Ectodermal cell (in vitro differentiated cells): ENCODE measurements around the gene BRSK2.

Experiments
- H3K27ac ChIP-seq: 2 replicates; pipeline ENCODE4 v1.7.0; 2013; ENCODE audit warnings: mild to moderate bottlenecking, low read depth, low read length; ENCODE audit not compliant: insufficient read depth, poor library complexity, severe bottlenecking
- H3K27me3 ChIP-seq: 2 replicates; pipeline ENCODE4 v1.7.0; 2013; ENCODE audit warnings: mild to moderate bottlenecking, low read length; ENCODE audit not compliant: insufficient read depth, control insufficient read depth, poor library complexity, severe bottlenecking
- H3K36me3 ChIP-seq: one replicate; pipeline ENCODE4 v1.7.0; 2013; ENCODE audit warnings: low read length; ENCODE audit not compliant: control insufficient read depth, insufficient read depth
- H3K4me1 ChIP-seq: one replicate; pipeline ENCODE4 v1.7.0; 2013; ENCODE audit warnings: low read length; ENCODE audit not compliant: control insufficient read depth, insufficient read depth
- H3K4me3 ChIP-seq: 2 replicates; pipeline ENCODE4 v1.7.0; 2013; ENCODE audit warnings: low read depth, low read length, control low read depth; ENCODE audit not compliant: insufficient read depth
- H3K9me3 ChIP-seq: 2 replicates; pipeline ENCODE4 v1.7.0; 2013; ENCODE audit warnings: mild to moderate bottlenecking, low read length, moderate library complexity; ENCODE audit not compliant: control insufficient read depth
- WGBS, 2 experiments: methylation state at CpG; one replicate each; pipeline ENCODE4 v1.1.7; 2013; ENCODE audit warnings: missing lambda C conversion rate in 2 of 2; 5-methylcytosine and 5-hydroxymethylcytosine counted together

Gene BRSK2

GRCh38 chr11:1368216-1368615, 21.5 kb upstream of the BRSK2 start:
- Histone ChIP-seq H3K27ac (no peak overlapping the region), H3K4me1 (no peaks in the 10 kb centered on the region), H3K27me3 (no peaks in the 10 kb centered on the region), H3K9me3 (no peaks in the 10 kb centered on the region), H3K36me3 (no peaks in the 10 kb centered on the region), H3K4me3 (no peak overlapping the region)
- 91 to 92% methylated on average over 9 of the region's 9 CpGs for WGBS, 2 experiments

- Histone ChIP-seq H3K27me3 (no peaks in the 10 kb centered on the region), H3K4me3 (no peak overlapping the region), H3K9me3 (no peaks in the 10 kb centered on the region), H3K36me3 (no peaks in the 10 kb centered on the region), H3K4me1 (no peaks in the 10 kb centered on the region), H3K27ac (no peak overlapping the region)
- WGBS, 2 experiments: 92 to 93% methylated on average over 16 of the region's 16 CpGs
Observed at GRCh38 chr11:1368966-1369365, 20.8 kb upstream of the BRSK2 start.

- no peaks in the 10 kb centered on the region for H3K36me3 ChIP-seq
- H3K4me1 ChIP-seq: no peaks in the 10 kb centered on the region
- no peak overlapping the region for H3K4me3 ChIP-seq
- H3K27ac ChIP-seq: no peak overlapping the region
- no peaks in the 10 kb centered on the region for H3K27me3 ChIP-seq
- no peaks in the 10 kb centered on the region for H3K9me3 ChIP-seq
- WGBS, 2 experiments: 91 to 92% methylated on average over 18 of the region's 18 CpGs
Observed at GRCh38 chr11:1369371-1370005, 20.2 kb upstream of the BRSK2 start.

GRCh38 chr11:1370186-1371025, 19.3 kb upstream of the BRSK2 start:
- H3K4me3 ChIP-seq: no peak overlapping the region
- H3K36me3 ChIP-seq: no peaks in the 10 kb centered on the region
- H3K27me3 ChIP-seq: no peaks in the 10 kb centered on the region
- no peak overlapping the region for H3K27ac ChIP-seq
- WGBS, 2 experiments: 92 to 93% methylated on average over 38 of the region's 38 CpGs
- no peaks in the 10 kb centered on the region for H3K9me3 ChIP-seq
- no peaks in the 10 kb centered on the region for H3K4me1 ChIP-seq

- H3K9me3 ChIP-seq: no peaks in the 10 kb centered on the region
- H3K27ac ChIP-seq: no peak overlapping the region
- WGBS, 2 experiments: 94% methylated on average over 11 of the region's 11 CpGs
- no peaks in the 10 kb centered on the region for H3K36me3 ChIP-seq
- H3K27me3 ChIP-seq: no peaks in the 10 kb centered on the region
- H3K4me3 ChIP-seq: no peak overlapping the region
- no peaks in the 10 kb centered on the region for H3K4me1 ChIP-seq
Observed at GRCh38 chr11:1371026-1371325, 18.8 kb upstream of the BRSK2 start.

GRCh38 chr11:1371377-1371776, 18.4 kb upstream of the BRSK2 start:
- no peaks in the 10 kb centered on the region for H3K27me3 ChIP-seq
- H3K4me1 ChIP-seq: no peaks in the 10 kb centered on the region
- no peaks in the 10 kb centered on the region for H3K36me3 ChIP-seq
- H3K4me3 ChIP-seq: no peak overlapping the region
- WGBS, 2 experiments: 93 to 96% methylated on average over 13 of the region's 13 CpGs
- no peaks in the 10 kb centered on the region for H3K9me3 ChIP-seq
- H3K27ac ChIP-seq: no peak overlapping the region

GRCh38 chr11:1371836-1372465, 17.8 kb upstream of the BRSK2 start:
- no peaks in the 10 kb centered on the region for H3K36me3 ChIP-seq
- no peak overlapping the region for H3K4me3 ChIP-seq
- H3K4me1 ChIP-seq: no peaks in the 10 kb centered on the region
- H3K9me3 ChIP-seq: no peaks in the 10 kb centered on the region
- H3K27me3 ChIP-seq: no peaks in the 10 kb centered on the region
- WGBS, 2 experiments: 90 to 92% methylated on average over 26 of the region's 26 CpGs
- H3K27ac ChIP-seq: no peak overlapping the region

- Histone ChIP-seq H3K4me3 (no peak overlapping the region), H3K36me3 (no peaks in the 10 kb centered on the region), H3K27me3 (no peaks in the 10 kb centered on the region), H3K27ac (no peak overlapping the region), H3K9me3 (no peaks in the 10 kb centered on the region), H3K4me1 (no peaks in the 10 kb centered on the region)
- WGBS, 2 experiments: 86 to 94% methylated on average over 7 to 8 of the region's 8 CpGs
Observed at GRCh38 chr11:1372660-1373059, 17.1 kb upstream of the BRSK2 start.

GRCh38 chr11:1373536-1374214, 16.1 kb upstream of the BRSK2 start:
- 87 to 88% methylated on average over 22 of the region's 22 CpGs for WGBS, 2 experiments
- Histone ChIP-seq H3K9me3 (no peaks in the 10 kb centered on the region), H3K4me3 (no peak overlapping the region), H3K36me3 (no peaks in the 10 kb centered on the region), H3K27me3 (no peaks in the 10 kb centered on the region), H3K4me1 (no peaks in the 10 kb centered on the region), H3K27ac (no peak overlapping the region)
